GM13976 (cell line): ENCODE data around the gene IFI35.

ENCODE experiments used
- DNase-seq: peaks from one replicate; pipeline ENCODE4 v3.0.0; 2012; ENCODE audit warnings: low spot score
- CTCF ChIP-seq: IDR thresholded peaks from 2 replicates; pipeline ENCODE4 v1.5.1; 2012; ENCODE audit warnings: borderline replicate concordance, mild to moderate bottlenecking; ENCODE audit not compliant: insufficient read depth; ENCODE audit errors: extremely low read depth, missing control alignments, control extremely low read depth
- in situ Hi-C: fragments of 300-500 bp; cut with MboI; formaldehyde crosslinking; loops from one replicate; pipeline ENCODE4 v1.12.0; 2022; ENCODE audit warnings: low sequenced_read_pairs, mixed read lengths, inconsistent platforms; ENCODE audit not compliant: unreplicated experiment

Gene IFI35

GRCh38 chr17:43028221-43028861 lies 21.8 kb downstream of the IFI35 start:
- in situ Hi-C loops: loop anchor here (25.0 kb wide), 1 partner anchor 284 kb away; no protein-coding TSS in a partner anchor
- no peak for DNase-seq
- TF ChIP-seq CTCF: no peak

- no peak for TF ChIP-seq CTCF
- DNase-seq: no peak
- in situ Hi-C loops: loop anchor here (25.0 kb wide), 1 partner anchor 282 kb away; no protein-coding TSS in a partner anchor
These were observed 23.7 kb downstream of the IFI35 start for GRCh38 chr17:43030137-43030767.

- TF ChIP-seq CTCF: no peak
- in situ Hi-C loops: loop anchor here (25.0 kb wide), 1 partner anchor 281 kb away; no protein-coding TSS in a partner anchor
- DNase-seq: no peak
These were observed 25.1 kb downstream of the IFI35 start for GRCh38 chr17:43031666-43032065.

- no peak for DNase-seq
- TF ChIP-seq CTCF: no peak
- in situ Hi-C loops: loop anchor here (25.0 kb wide), 1 partner anchor 278 kb away; no protein-coding TSS in a partner anchor
These were observed 27.6 kb downstream of the IFI35 start for GRCh38 chr17:43033948-43034881.

- no peak for DNase-seq
- no peak for TF ChIP-seq CTCF
- in situ Hi-C loops: loop anchor here (25.0 kb wide), 1 partner anchor 277 kb away; no protein-coding TSS in a partner anchor
These were observed 28.3 kb downstream of the IFI35 start for GRCh38 chr17:43034894-43035293.

- no peak for DNase-seq
- in situ Hi-C loops: loop anchor here (25.0 kb wide), 1 partner anchor 273 kb away; no protein-coding TSS in a partner anchor
- no peak for TF ChIP-seq CTCF
These were observed 33.1 kb downstream of the IFI35 start for GRCh38 chr17:43039646-43040045.
